HCT116 (cell line): ENCODE data around the gene LHX3.

Experiments used
- EZH2 ChIP-seq: fragments of 200-600 bp; sonication (generic); IDR thresholded peaks from 2 replicates; pipeline ENCODE4 v1.6.1; 2017; ENCODE audit warnings: antibody characterized with exemption, mixed run types
- JUND ChIP-seq: IDR thresholded peaks from 2 replicates; pipeline ENCODE4 v1.6.1; 2012
- ZFX ChIP-seq: fragments of 450-650 bp; IDR thresholded peaks from 2 replicates; pipeline ENCODE4 v1.6.1; 2017

GRCh38 chr9:136240941-136241340 lies 36.0 kb upstream of the LHX3 start:
- TF ChIP-seq JUND, result no peak
- TF ChIP-seq EZH2, result no peak
- TF ChIP-seq ZFX, result no peak
